Skin epidermis (tissue), 12 donors: Measurements from ENCODE around the gene MED12L.
"Not testable (repeated sequence)": the region's sequence is repeated elsewhere in the genome, so short reads cannot be mapped to it uniquely, and the experiment has no call there.

Experiments used
- H3K27ac ChIP-seq, 21 experiments: fragments of 200-600 bp; sonication (generic) in 11 of 21; one replicate each; pipeline ENCODE4 v1.5.0; 2020; ENCODE audit warnings: mild to moderate bottlenecking in 3 of 21, inconsistent platforms in 2 of 21, moderate library complexity in 2 of 21
- H3K4me3 ChIP-seq, 7 experiments: fragments of 200-600 bp; sonication (generic) in 2 of 7; one replicate each; pipeline ENCODE4 v1.5.0; 2020; ENCODE audit warnings: inconsistent platforms in 2 of 7, mild to moderate bottlenecking in 2 of 7, moderate library complexity in 1 of 7

Gene MED12L

DNA sequence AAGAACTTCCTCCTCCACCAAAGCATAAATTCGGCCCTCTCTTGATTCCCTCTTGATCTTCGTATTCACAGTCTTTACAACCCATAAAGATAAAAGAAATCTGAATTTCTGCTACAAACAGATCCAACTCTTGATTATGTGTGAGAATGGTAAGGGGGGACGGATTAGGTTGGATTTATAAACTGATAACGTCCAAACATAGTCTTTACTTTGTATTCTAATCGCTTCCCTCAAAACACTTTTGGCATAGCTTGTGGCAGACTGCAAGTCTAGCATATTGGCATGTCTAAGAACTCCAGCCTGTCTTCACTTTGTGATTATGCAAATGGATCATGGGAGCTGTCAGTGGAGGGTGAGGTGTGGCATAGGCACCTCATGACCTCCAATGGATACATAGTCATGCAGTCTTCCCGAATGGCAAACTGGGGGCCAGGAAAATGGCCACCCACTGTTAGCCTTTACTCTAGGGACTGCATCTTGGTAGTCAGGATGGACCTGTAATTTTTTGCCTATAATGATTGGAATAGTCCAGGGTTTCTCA is 141.9 kb downstream of the MED12L start:
- H3K4me3 ChIP-seq: no peak overlapping the region
- peak overlapping the region in 4 of 21 experiments; percentile 30 to 77 (median 63) for H3K27ac ChIP-seq

DNA sequence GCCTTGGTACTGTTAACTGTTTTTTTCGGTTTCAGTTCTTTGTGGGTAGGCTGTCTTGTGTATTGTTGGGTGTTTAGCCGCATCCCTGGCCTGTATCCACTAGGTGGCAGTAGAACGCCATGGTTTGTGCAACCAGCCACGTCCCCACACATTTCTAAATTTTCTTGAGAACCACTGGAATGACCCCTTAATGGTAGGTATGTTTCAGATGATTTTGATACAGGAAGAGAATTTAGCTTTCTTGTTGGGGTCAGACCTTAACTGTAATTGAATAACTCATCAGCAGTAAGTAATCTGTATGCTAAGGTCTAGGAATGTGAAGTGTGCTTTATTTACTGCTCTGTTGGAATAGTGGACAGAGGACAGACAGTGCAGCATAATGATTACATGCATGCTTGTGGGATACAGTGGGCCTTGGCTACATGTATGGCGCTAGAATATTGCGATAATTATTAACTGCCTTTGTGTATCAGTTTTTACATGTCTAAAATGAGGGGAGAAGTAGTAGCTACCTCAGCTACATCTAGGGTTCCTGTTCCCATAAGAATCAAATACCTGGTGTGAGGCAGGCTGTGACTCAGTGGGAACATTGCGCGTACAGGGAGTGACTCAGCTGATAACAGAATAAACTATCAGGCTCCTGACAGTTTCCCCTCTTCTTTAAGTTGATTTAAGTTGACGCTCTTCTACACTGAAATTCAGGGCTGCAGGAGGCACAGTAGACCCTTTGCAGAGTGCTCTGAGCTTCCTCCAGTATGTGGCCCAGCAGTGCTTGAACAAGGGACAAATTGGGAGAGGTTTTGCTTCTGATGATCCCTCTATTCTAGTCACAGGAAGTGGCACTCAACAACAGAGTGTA is 142.6 kb downstream of the MED12L start:
- Histone ChIP-seq H3K27ac (peak overlapping the region in 14 of 21 experiments; percentile 4 to 77 (median 53)), H3K4me3 (no peak overlapping the region)

DNA sequence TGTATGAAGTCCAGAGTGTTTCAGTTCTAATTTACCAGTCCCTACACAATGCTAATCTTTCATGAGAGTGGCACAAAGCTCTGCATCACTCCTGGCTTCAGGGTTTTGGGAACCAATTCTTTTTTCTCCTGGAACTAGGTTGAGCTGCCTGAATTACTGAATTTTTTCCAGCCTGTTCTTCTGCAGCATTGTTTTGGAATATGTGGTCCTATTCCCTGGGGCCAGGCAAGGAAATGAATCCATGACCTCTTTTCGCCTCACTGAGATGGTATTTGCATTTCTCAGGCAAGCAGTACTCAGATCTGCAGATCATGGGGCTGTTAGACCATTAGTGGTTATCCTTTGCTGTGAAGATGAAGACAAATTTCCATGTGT is 143.2 kb downstream of the MED12L start:
- H3K27ac ChIP-seq: peak overlapping the region in 14 of 21 experiments; percentile 4 to 77 (median 53)
- no peak overlapping the region for H3K4me3 ChIP-seq

DNA sequence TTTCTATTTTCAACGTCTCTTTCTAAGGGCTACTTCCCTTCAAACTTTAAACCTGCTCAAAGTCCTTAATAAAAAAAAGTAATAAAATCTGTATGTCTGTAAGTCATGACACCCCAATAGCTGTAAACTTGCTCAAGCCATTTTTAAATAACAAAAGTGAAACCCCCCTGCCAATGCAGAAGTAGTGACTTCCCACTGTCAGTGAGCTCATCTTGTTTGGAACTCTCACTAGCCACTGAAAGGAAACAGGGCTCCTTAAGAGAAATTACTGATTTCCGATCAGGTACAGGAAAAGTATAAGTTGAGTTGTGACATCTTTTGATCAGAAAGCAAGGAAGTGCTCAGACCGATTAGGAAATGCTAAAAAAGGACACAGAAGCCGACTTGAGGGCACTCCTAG is 145.2 kb downstream of the MED12L start:
- Histone ChIP-seq H3K27ac (peak overlapping the region in 4 of 21 experiments; percentile 18 to 56 (median 29)), H3K4me3 (no peak overlapping the region)

DNA sequence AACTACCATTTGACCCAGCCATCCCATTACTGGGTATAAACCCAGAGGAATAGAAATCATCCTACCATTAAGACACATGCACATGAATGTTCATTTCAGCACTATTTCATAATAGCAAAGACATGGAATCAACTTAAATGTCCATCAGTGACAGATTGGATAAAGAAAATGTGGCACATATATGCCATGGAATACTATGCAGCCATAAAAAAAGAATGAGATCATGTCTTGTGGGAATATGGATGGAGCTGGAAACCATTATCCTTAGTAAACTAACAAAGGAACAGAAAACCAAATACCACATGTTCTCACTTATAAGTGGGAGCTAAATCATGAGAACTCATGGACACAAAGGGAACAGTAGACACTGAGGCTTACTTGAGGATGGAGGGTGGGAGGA is 146.9 kb downstream of the MED12L start:
- H3K4me3 ChIP-seq, H3K27ac ChIP-seq: not testable (repeated sequence)

DNA sequence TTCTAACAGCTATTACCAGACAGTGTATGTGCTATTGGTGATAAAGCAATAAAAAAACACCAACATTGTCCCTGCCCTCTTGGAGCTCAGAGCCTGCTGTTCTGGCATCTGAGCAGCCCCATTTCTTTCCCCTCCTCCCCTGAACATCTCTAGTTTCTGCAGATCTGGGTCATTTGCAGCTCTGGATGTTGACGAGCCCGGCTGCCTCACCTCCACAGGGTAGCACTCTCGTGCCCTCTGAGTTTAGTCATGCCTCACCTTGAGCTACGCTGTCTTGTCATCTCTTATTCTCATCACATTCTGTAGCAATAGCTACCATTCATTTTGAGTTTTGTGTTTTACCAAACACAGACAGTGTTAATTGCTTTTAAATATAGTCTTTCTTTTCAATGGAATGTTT is 147.5 kb downstream of the MED12L start:
- Histone ChIP-seq H3K27ac (no peak overlapping the region), H3K4me3 (no peak overlapping the region)

DNA sequence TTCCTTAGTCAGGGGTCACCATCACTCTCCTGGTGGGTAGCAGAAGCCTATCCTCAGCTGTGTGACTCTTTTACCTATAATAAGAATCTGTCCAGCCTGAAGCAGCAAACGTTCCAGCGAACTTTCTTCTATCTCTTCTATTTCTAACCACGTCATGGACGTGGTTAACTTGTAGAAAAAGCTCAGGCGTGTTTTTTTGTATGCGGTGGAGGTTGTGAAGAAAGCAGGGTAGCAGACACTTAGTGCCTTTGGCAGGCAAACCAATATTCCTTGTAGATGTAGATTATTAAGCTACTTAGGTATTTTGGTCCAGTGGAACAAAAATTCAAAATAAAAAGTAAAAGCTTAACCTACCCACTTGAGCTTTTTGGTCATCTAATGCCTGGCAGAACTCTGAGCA is 149.4 kb downstream of the MED12L start:
- H3K27ac ChIP-seq: no peak overlapping the region

DNA sequence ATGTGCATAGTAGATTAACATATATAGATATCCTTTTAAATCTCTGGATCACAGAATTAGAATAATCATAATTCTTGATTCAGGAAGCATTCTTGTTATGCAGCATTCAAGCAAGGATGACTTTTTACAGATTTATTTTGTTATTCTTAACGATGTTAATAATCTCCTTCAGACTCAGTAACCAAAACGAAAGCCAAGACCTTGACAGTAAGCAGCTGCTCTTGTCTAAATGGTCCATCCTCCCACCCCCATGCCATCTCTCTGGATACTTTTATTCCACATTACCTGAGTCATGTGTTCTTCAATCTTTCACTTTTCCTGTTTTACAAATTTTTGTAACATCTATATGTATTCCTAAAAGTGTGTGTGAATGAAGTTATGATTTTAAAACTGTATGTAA is 150.9 kb downstream of the MED12L start:
- H3K27ac ChIP-seq: no peak overlapping the region
- H3K4me3 ChIP-seq: no peak overlapping the region

More for the DNA sequence above, 149.4 kb downstream of the MED12L start:
- H3K4me3 ChIP-seq: no peak overlapping the region

DNA sequence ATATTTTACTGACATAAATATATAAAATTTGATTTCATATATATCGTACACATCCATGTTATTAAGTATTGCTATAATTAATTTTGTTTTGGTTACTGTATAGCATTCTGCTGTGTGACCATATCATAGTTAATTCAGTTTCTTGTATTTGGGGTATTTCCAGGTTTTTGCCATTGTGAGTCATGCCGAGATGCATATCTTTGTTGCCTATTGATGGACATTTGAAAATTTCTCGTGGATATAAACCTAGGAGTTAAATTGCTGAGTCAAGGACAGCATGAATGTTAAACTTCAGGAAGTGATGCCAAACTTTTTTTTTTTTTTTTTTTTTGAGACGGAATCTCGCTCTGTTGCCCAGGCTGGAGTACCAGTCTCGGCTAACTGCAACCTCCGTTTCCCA is 151.3 kb downstream of the MED12L start:
- H3K4me3 ChIP-seq: no peak overlapping the region
- H3K27ac ChIP-seq: no peak overlapping the region

DNA sequence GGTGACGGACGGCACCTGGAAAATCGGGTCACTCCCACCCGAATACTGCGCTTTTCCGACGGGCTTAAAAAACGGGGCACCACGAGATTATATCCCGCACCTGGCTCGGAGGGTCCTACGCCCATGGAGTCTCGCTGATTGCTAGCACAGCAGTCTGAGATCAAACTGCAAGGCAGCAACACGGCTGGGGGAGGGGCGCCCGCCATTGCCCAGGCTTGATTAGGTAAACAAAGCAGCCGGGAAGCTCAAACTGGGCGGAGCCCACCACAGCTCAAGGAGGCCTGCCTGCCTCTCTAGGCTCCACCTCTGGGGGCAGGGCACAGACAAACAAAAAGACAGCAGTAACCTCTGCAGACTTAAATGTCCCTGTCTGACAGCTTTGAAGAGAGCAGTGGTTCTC is 156.5 kb downstream of the MED12L start:
- not testable (repeated sequence) for H3K4me3 ChIP-seq, H3K27ac ChIP-seq

DNA sequence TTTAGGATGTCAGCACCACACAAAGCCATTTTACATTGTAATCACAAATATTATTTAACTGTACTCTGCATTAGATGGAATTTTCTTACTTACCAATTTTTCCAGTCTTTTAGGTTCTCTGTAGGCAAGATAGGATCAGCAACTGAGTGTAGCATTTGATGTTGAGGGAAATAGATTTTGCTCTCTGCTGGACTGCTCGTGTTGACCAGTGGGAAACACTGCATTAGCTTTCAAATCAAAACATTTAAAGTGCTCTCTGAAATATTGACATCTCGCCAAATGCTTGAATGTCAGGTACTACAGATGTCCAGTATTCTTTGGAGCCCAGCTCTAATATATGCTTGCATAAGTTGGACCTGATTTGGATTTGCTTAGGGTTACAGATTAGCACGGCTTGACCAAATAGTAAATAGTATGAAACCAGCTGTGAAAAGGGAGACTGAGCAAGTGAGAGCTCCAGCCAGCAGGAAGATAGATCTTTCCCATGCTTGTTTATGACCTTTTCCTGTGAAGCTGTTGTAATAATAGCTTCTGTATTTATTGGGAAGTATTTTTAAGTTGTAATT is 163.4 kb downstream of the MED12L start:
- Histone ChIP-seq H3K27ac (peak overlapping the region in 1 of 21 experiments; percentile 13), H3K4me3 (no peak overlapping the region)

DNA sequence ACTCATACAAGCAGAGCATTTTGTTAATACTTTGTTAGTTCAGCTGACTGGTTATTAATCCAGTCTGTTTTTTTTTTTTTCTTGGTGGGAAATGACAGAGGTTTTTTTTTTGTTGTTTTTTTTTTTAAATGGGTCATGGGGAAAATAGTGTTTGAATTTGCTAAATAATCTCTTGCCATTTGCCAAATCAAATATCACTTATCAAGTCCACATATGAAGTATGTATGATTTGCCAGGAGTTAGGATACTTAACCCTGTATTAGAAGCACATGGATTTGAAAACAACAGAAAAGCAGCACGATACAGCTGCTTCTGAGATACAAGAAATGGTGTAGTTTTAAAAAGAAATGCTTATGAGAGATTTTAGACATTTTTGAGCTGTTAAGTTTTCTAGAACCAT is 171.3 kb downstream of the MED12L start:
- no peak overlapping the region for H3K27ac ChIP-seq
- H3K4me3 ChIP-seq: no peak overlapping the region

DNA sequence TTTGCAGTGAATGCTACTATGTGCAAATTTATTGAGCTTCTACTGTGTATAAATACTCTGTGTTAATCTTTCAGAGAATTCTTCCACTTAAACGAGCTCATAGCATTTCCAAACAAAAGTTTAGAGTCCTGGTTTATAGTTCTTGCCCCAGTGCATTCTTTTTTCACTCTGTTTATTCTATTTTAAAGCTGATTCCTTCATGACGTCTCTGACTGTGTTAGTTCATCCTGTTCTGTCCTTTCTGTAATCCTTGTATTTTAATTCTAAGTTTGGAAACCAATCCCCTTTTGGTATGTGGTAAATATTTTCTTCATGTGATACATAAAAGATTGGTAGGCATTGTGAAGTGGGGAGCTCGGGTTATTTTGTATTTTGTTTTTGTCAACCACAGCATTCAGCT is 174.2 kb downstream of the MED12L start:
- no peak overlapping the region for H3K27ac ChIP-seq
- no peak overlapping the region for H3K4me3 ChIP-seq

DNA sequence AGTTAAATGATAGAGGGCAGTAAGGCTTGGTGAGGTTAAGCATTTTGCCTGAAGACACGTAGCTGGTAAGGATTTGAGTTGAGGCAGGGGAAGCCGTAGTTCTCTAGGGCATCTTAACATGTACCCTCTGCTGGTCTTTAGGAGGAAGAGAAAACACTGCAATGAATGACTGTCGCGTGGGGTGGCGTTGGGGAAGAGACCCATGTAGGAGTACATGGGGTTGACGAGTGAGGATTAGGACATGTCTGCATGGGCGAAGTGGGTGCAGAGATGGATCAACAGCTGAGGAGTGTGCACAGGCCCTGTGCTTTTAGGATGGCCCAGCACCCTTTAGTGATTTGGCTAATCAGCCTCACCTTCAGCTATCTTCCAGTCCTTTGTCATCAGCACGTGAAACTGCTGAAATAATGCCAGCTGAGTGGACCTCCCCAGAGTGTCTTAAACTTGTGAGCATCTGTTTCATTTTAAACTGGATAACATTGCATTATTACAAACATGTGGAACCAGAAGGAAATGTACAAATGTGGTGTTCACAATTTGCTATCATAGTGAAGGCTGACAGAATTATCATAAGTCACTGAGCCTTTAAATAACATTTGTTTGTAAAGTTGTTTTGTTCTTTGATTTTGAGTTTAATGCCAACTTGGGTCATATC is 177.5 kb downstream of the MED12L start:
- peak overlapping the region in 1 of 21 experiments; percentile 38 for H3K27ac ChIP-seq

DNA sequence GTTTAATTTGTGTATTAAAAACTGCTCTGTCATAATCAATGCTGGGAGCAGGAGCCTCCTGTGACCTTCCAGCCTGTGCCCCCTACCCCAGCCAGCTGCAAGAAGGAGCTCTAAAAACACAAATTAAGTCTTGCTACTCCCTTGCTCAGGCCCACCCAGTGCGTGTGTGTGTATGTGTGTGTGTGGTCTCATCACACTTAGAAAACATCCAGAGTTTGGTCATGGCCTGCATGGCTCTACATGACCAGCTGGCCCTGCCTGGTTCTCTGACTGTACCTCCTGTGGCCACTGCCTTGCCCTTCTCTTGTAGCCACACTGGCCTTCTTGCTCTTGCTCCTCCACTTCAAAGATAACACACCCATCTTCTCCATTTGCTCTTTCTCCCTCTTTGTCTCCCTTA is 179.1 kb downstream of the MED12L start:
- peak overlapping the region in 4 of 21 experiments; percentile 36 to 46 (median 37) for H3K27ac ChIP-seq

More for the DNA sequence above, 177.5 kb downstream of the MED12L start:
- no peak overlapping the region for H3K4me3 ChIP-seq

DNA sequence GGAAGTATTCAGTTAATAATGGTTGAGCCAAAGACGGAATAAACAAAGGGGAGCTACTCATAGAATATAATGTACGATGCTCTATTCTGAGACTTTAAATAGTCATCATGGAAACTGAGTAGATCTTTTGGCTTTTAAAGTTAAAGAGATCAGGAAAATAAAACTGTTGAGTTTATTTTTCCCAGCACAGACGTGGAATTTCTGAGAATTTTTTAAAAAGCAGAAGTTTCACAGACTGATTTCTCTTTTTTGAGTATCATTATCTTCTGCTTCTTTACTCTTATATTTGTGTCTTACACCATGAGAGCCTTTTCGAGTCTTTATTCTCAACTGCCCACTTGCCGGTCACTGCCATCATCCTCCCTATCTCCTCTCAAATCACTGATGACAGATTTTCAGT is 179.7 kb downstream of the MED12L start:
- H3K4me3 ChIP-seq: no peak overlapping the region
- H3K27ac ChIP-seq: peak overlapping the region in 7 of 21 experiments; percentile 12 to 55 (median 32)

More for the DNA sequence above, 179.1 kb downstream of the MED12L start:
- no peak overlapping the region for H3K4me3 ChIP-seq

DNA sequence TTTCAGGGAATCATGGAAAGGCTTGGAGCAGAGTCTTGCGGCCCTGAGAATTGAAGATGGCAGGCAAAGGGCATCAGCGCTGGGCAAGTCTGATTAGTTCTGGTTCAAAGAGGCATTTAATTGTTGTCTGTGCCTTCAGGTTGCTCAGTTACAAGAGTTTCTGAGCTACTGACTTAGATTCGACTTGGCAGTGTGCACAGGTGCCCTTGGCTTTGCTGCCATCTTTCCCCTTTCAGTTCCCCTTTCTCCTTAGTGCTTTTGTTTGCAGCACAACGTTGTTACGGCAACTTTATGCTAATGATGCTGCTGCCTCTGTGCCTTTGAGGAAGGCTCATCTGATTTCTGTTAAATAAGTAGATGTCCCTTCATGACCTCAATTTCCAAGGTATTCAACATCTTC is 180.4 kb downstream of the MED12L start:
- peak overlapping the region in 6 of 21 experiments; percentile 12 to 55 (median 36) for H3K27ac ChIP-seq
- no peak overlapping the region for H3K4me3 ChIP-seq

DNA sequence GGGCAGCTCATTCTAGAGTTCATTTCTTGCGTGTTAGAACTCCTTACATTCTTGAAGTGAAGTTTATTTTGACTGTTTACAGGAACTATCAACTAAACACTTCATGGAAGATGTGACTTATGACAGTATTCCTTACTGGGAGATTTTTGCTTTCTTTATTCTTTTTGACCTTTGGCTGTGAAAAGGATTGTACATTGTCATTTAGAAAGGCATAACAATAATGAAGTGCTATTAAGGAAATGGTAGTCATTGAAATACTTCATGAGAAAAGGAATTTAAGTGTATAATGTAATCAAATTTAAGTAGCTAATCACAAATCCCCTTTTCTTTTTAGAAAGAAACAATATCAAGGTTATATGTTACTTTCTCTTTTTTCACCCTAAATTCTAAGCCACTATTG is 181.6 kb downstream of the MED12L start:
- Histone ChIP-seq H3K27ac (peak overlapping the region in 1 of 21 experiments; percentile 24), H3K4me3 (no peak overlapping the region)

DNA sequence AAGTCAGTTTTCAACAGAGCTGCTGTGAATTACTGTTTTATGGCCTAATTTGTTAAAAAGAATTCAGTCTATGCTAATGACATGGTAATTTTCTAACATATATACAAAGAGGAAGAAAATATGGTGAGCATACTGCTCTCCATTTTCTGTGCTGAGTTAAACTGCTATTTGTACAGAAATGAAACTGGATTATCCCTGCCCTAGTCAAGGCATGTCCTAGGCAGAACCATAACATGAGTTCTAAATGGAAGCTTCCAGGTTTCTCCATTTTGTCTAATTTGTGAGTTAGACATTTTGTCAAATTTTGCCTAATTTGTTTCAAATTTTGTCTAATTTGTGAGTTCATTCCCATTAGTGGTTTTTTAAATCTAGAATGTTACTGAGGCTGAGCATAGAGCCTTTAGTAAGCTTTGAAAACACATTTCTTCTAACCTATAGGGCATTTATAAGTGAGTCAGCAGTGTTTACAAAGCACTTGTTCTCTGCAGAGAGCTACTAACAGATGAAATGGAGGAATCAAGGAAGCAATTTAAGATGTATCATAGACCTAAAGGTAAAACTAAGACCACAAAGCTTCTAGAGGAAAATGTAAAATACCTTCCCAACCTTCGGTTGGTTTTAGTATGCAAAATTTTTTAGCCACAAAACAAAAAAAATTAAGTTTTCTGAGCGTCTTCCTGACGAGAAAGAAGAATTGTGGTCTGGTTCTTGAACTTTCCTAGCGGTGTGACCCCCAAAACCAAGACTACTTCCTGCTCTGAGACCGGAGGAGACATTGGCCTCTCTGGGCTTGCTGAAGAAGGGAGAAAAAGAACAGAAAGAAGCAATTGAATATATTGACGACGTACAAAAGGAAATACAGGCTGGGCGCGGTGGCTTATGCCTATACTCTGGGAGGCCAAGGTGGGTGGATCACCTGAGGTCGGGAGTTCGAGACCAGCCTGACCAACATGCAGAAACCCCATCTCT is 183.1 kb downstream of the MED12L start:
- Histone ChIP-seq H3K4me3 (no peak overlapping the region), H3K27ac (peak overlapping the region in 3 of 21 experiments; percentile 1 to 30 (median 7))
